G401 (cell line): ENCODE measurements around the gene GADD45G. TPM values are rescaled to one million over a fixed set of nuclear protein-coding genes. Genes with fewer than 3 reads are reported as not detected.

ENCODE experiments used
- DNase-seq: peaks from one replicate; pipeline ENCODE4 v3.0.0-alpha.2; 2015; ENCODE audit warnings: low spot score
- in situ Hi-C: cut with HindIII; loops from 2 replicates; pipeline ENCODE4 v1.10.0; 2016; ENCODE audit warnings: low sequenced_read_pairs, mixed read lengths
- total RNA-seq: library from RNA; depleted of rRNA; stranded (reverse); fragments of >200 nt; shearing (Covaris generic); gene quantifications from 2 replicates; pipeline ENCODE4 v1.2.3, GENCODE V29; 2014; rRNA removed

GADD45G gene
- total RNA-seq, 1 experiment from 2014 or later = not detected

DNA sequence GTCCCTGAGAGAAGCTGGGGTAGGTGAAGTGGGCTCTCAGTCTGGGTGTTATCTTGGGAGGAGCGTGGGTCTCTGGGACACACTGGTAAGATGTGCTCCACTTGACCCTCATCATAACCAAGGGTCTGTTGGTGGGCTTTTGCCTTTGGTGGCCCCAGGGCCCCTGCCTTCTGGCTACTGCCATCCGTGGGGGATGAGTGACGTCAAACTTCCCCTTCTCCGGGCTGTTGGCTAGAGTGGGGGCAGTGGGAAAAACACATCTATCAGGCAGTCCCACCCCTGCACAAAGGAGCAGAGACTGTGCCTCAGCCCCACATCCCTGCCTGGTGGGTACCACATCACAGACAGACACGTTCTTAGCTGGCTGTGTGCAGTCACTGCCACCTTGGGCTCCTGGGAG lies 35.1 kb downstream of the GADD45G start:
- in situ Hi-C loops = no loop called here
- DNase-seq = no peak

DNA sequence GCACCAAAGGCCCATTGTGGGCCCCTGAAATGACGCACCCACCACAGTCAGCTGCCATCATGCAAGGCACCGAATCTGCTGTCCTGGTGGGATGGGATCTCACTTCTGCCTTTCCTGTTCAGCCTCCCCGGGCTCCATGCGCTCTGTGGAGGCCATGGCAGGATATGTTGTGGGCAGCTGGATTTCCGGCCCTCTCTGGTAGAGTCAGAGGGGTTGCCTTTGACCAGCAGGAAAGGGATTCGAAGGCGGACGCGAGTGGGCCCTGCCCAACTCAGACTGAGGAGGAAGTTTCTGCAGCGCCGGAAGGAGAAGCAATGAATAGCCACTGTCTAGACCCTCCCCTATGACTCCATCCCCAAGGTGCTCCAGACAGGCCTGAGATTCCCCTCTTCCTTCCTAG lies 35.5 kb downstream of the GADD45G start:
- DNase-seq = no peak
- in situ Hi-C loops = no loop called here

DNA sequence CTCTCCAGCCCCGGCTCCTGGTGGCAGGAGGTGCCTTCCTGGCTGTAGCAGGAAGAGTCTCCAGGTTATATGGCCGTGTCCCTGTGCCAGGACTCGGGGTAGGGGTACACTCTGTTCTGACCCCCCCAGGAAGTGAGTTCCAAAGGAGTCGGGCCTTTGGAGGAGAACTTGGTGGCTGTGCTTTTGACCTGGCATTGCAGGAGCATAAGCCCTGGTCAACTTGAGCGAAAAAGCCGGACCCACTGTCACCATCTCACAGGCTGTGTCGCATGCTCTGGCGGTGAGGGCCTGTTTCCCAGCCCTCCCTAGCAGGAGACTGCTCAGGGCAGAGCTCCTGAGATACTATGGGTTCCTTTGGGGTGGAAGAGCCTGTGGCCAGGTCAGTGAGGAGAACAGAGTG lies 36.0 kb downstream of the GADD45G start:
- in situ Hi-C loops = no loop called here
- no peak for DNase-seq

DNA sequence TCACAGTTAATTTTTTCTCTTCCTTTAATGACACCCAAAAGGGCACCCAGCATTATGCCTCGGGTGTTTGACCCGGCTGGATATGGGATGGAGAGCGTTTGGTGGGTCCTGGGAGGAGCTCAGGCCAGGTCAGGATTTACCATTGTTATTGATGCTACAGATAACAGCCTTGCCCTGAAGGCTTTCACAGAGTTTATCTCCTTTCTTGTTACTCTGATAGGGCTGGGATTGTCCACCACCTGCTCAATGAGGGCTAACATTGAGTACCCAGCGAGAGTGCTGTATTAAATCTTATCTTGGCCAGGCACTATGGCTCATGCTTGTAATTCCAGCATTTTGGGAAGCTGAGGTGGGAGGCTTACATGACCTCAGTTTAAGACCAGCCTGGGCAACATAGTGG lies 37.2 kb downstream of the GADD45G start:
- DNase-seq = no peak
- in situ Hi-C loops = no loop called here

DNA sequence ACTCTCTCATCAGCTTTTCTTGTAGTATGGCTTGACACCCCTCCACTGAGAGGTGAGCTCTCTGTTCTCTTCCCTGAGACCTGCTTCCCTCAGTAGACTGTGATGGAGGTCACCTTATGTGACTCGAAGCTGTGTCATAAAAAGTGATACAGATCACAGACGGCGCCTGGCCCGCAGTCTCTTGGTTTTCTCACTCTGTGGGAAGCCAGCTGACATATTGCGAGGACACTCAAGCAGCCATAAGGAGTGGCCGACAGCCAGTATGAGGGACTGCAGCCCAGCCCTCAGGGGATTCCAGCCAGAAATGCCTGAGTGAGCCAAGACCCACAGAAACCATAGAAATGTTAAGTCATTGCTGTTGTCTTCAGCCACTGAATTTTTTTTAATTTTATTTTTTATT lies 38.0 kb downstream of the GADD45G start:
- in situ Hi-C loops = no loop called here
- peak; percentile 83 for DNase-seq

DNA sequence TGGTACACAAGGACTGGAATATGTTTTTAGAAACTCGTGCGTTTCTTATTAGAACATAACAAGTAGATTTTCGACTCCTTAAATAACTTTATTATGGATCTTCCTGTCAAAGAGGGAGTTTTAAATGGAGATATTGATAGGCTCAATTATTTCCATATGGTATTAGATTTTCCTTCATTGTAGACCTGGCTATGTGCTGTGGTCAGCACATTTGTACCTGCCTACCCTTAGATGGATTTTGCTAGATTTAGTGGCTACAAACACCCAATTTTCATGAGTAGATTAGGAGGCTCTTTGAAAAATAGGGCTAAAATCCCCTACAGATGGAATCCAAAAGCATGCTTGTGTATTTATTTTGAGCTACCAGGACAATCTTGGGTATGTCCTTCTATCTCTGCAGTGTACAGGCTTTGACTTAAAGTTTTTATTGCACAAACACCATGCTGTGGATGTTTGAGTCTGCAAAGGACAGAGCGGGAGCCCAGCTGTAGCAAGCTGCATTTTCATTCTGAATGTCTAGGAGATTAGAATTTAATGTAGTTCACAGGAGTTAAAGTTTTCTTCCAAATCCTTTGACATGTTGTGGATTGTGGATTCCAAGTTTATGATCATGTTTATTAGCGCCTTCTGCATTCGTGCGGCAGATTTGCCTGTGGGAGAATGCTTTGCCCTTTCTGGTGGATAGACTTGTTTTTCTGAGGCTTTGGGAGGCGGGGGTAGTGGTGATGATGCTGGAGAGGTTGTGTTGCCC lies 41.6 kb downstream of the GADD45G start:
- in situ Hi-C loops = no loop called here
- DNase-seq = no peak

DNA sequence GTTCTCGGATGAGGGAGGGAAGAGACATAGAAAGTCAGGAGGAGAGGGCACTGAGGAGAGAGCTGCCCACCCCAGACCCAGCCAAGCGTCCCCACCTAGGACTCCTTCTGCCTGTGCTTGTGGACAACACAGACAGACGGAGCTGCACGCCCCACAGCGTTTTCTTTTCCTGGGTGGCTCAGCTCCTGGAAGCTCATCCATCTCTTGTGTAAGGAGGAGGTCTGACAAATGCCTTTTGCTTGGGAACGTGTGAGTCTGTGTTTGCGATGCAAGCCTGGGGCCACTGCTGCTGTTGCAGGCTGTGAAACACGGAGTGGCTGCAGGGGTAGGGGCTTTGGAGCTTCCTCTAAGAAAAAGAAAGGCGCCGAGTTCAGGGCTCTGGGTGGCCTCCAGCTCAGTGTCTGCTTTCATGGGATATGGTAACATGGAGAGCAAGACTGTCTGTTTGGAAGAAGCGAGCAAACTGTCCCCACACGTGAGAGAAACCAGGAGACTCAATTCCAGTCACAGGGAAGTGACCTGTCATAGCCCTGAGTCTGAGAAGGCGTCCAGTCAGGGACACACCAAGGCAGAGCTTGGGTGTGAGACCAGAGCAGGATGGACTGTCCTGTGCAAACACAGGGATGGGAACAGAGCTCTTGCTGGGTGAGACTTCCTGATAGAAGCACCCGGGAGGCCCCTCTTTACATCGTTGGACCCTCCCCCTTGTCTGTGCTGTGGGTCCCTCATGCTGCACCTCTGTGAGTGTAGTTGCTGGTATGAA lies 42.7 kb downstream of the GADD45G start:
- in situ Hi-C loops = no loop called here
- no peak for DNase-seq

DNA sequence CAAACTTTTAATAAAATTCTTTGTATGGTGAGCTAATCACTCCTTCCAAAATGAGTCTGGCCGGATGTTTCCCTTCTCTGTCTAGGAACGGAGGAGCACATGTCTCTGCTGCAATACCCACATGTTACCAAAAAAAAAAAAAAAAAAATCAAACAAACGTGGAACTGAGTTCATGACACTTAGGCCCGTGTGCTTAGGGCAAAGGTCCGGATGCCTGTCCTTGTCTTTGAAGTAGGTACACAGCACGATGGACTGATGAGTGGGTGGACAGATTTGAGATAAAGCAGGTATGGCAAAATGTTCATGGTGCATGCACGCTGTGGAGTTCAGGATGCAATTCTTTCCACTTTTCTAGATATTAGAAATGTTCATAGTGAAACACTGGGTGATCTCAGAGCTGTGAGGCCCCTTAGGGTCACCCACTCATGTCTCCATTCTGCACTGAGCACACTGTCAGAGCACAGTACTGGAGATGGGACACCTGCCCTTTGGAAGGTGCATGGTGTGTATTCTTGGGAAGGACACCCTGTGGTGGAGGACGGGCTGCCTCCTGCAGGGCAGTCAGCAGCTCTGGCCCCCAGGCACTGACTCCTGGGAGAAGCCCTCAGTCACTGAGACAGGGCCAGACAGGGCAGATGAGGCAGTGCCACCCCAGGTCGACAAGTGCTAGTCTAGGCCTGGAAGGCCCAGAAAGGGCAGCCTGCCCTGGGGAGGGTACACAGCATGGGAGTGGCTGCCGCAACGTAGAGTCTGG lies 43.6 kb downstream of the GADD45G start:
- in situ Hi-C loops = no loop called here
- DNase-seq = no peak

DNA sequence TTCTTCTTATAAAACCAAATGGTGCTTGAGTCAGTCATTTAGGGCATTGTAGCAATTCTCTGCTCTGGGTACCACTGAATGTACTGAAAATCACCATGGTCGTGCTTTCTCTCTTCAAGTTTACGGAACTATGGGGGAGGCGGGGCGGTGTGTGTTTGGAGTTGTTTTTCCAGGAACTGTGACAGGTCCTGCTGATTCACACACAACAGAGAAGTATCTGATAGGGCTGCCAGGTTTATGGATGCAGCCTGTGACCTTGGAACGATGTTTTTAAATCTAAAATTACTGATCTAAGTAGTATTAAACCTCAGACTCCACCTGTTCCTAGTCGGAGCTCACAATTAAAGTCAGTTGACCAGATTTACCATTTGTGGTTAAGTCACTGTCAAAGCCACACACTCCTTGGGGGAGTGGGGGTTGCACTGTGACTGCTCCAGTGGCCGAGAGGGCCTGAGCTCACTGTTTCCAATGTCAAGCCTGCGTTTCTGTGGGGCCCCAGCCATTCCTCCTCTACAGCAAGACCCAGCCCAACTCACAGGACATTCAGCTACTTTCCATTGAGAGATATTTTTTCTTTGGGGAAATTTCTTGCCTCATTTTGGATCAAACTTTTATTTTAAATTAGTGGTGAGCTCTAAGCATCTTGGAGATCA lies 44.4 kb downstream of the GADD45G start:
- in situ Hi-C loops = no loop called here
- no peak for DNase-seq

DNA sequence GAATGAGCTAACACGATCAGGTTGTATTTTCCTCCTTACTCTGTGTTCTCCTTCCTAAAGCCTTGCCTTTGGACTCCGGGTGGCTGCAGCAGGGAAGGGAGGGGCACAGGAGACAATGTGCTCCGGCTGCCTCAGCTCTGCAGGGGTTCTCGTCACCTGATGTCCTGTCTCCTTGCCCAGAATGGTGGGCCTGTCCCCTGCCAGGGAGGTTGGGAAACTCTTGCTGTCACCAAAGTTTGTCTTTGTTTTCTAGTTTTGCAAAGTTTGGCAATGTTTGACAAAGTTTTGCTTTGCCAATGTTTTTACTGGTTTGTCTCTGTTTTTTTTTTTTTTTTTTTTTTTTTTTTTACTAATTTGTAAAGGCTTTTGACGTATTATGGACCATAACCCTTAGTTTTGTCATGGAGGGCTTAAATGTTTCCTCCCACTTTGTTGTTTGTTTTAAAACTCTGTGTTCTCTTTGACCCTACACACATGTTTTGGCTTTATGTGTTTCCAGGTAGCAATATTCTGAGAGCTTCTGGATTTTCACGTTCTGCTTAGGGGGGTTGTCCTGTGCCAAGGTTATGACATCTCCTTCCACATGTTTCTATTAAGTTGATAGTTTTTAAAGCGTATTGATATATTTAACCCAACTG lies 49.3 kb downstream of the GADD45G start:
- DNase-seq = no peak
- in situ Hi-C loops = no loop called here

DNA sequence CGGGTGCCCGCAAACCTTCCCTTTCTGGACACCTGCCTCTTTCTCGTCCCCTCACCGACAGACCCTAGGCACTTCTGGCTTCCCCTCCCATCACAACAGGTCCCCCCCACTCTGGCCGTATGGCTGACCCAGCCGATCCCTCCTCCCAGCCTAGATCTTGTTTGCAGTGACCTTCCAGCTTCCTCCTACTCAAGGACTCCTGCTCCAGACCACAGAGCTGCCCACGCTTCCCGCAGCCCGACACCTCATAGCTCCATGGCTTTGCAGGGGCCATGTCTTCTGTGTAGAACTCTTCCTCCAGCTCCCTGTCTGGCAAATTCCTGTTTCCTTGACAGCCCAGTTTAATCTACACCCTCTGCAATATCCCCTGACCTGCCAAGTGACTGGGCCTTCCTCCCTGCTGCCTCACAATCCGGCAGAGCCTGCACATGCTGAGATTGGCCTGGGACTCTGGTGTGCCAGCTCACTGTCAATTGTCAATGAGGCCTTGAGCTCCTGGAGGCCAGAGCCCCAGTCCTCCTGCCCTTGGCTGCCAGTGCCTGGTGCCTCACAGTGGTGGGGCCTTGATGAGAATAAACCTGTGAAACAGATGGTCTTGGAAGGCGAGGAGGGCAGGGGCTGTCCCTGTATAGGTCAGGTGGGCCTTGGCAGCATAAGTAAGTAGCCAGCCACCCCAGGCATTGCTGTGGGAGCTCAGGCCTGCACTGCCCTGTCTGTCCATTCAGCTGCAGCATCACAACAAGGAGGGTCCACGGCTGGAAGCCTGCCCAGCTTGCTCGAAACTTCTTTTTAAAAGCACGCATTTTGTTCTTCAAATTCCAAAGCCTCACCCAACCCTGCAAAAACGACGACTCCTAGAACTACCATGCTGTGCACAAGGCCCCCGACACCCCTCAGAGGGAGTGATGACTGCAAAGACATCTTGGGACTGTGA lies 50.5 kb downstream of the GADD45G start:
- DNase-seq = peak; percentile 78
- in situ Hi-C loops = no loop called here

Other genes with a start within 250 kb of the GADD45G start
- gene SEMA4D, start 106.9 kb upstream of the GADD45G start, total RNA-seq = 2.2 and 2.3 TPM in 2 replicates